ENCODE results near the gene CNR2. TPM values are rescaled to one million over a fixed set of nuclear protein-coding genes. Genes with fewer than 3 reads are reported as not detected.
"Not testable (repeated sequence)": the region's sequence is repeated elsewhere in the genome, so short reads cannot be mapped to it uniquely, and the experiment has no call there.

CNR2 gene
- total RNA-seq, 1 donor from 2014 or later: not detected

DNA sequence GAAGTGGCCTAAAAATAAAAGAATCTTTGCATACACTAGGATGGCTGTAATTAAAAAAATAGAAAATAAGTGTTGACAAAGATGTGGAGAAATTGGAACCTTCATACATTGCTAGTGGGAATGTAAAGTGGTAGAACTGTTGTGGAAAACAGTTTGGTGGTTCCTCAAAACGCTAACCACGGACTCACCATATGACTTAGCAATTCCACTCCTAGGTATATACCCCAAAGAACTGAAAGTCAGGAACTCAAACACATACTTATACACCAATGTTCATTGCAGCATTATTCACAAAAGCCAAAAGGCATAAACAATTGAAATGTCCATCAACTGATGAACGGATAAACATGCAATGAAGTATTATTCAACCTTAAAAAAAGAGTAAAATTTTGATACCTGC is 77.1 kb downstream of the CNR2 start:
- DNase-seq (ENCODE audit: low read depth) (no peak), FAIRE-seq (no peak)
- Histone ChIP-seq H3K27me3 (ENCODE audit: insufficient read depth, low read length) (peaks cover 2% of the 10 kb centered on the region), H3K4me2 (ENCODE audit: low read length) (no peak overlapping the region), H4K20me1 (ENCODE audit: insufficient read depth, low read length) (no peaks in the 10 kb centered on the region), H3K4me3 (ENCODE audit: insufficient read depth, low read depth, low read length) (no peak overlapping the region), H3K9ac (ENCODE audit: low read length) (no peak overlapping the region), H2AFZ (ENCODE audit: low read depth, low read length) (no peak overlapping the region), H3K9me3 (ENCODE audit: insufficient read depth, low read depth, low read length) (no peaks in the 10 kb centered on the region), H3K36me3 (ENCODE audit: insufficient read depth, low read length) (no peaks in the 10 kb centered on the region), H3K4me1 (ENCODE audit: insufficient read depth, low read length) (no peaks in the 10 kb centered on the region), H3K79me2 (ENCODE audit: insufficient read depth, low read length) (no peaks in the 10 kb centered on the region), H3K27ac (ENCODE audit: low read depth, low read length) (no peak overlapping the region)
- Mint-ChIP-seq H3K27ac (ENCODE audit: unreplicated experiment) (no peak overlapping the region), H3K36me3 (ENCODE audit: low read depth, unreplicated experiment) (no peaks in the 10 kb centered on the region), H3K4me3 (ENCODE audit: unreplicated experiment) (no peak overlapping the region), H3K4me1 (ENCODE audit: low read depth, unreplicated experiment) (peaks cover 4% of the 10 kb centered on the region), H3K27me3 (ENCODE audit: low read depth, unreplicated experiment) (peaks cover 10% of the 10 kb centered on the region), H3K9me3 (ENCODE audit: unreplicated experiment) (no peaks in the 10 kb centered on the region)
- TF ChIP-seq EZH2 (IDR thresholded peaks at IDR 0.05; ENCODE audit: insufficient read depth, low read length) (no peak), CTCF (IDR thresholded peaks at IDR 0.05; ENCODE audit: insufficient read depth, low read depth, low read length) (no peak)

DNA sequence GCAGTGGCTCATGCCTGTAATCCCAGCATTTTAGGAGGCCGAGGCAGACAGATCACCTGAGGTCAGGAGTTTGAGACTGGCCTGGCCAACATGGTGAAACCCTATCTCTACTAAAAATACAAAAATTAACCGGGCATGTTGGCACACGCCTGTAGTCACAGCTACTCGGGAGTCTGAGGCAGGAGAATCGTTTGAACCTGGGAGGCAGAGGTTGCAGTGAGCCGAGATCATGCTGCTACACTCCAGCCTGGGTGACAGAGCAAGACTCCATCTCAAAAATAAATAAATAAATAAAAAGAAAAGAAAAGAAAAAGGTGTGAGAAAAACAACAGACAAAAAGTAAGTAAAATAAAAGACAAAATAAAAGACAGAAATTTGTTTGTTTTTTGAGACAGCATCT is 79.0 kb downstream of the CNR2 start:
- not testable (repeated sequence) for H3K27me3 ChIP-seq (ENCODE audit: insufficient read depth, low read length); H3K79me2 ChIP-seq (ENCODE audit: insufficient read depth, low read length); H3K27ac Mint-ChIP-seq (ENCODE audit: unreplicated experiment); H3K9ac ChIP-seq (ENCODE audit: low read length); FAIRE-seq; H4K20me1 ChIP-seq (ENCODE audit: insufficient read depth, low read length); H3K4me1 ChIP-seq (ENCODE audit: insufficient read depth, low read length); H3K9me3 Mint-ChIP-seq (ENCODE audit: unreplicated experiment); H3K4me3 ChIP-seq (ENCODE audit: insufficient read depth, low read depth, low read length); H3K36me3 ChIP-seq (ENCODE audit: insufficient read depth, low read length); DNase-seq (ENCODE audit: low read depth); H3K4me1 Mint-ChIP-seq (ENCODE audit: low read depth, unreplicated experiment); H3K4me3 Mint-ChIP-seq (ENCODE audit: unreplicated experiment); H3K4me2 ChIP-seq (ENCODE audit: low read length); H3K36me3 Mint-ChIP-seq (ENCODE audit: low read depth, unreplicated experiment); H3K27ac ChIP-seq (ENCODE audit: low read depth, low read length); H3K9me3 ChIP-seq (ENCODE audit: insufficient read depth, low read depth, low read length); H2AFZ ChIP-seq (ENCODE audit: low read depth, low read length)
- H3K27me3 Mint-ChIP-seq (ENCODE audit: low read depth, unreplicated experiment): peaks cover 10% of the 10 kb centered on the region

- Mint-ChIP-seq H3K4me1 (ENCODE audit: low read depth, unreplicated experiment) (peaks cover 6% of the 10 kb centered on the region), H3K9me3 (ENCODE audit: unreplicated experiment) (no peaks in the 10 kb centered on the region), H3K27ac (ENCODE audit: unreplicated experiment) (no peak overlapping the region), H3K36me3 (ENCODE audit: low read depth, unreplicated experiment) (no peaks in the 10 kb centered on the region), H3K27me3 (ENCODE audit: low read depth, unreplicated experiment) (no peaks in the 10 kb centered on the region), H3K4me3 (ENCODE audit: unreplicated experiment) (no peak overlapping the region)
- DNase-seq (ENCODE audit: low read depth) (no peak), FAIRE-seq (no peak)
- Histone ChIP-seq H3K4me1 (ENCODE audit: insufficient read depth, low read length) (peaks cover 9% of the 10 kb centered on the region), H3K9me3 (ENCODE audit: insufficient read depth, low read depth, low read length) (no peaks in the 10 kb centered on the region), H3K79me2 (ENCODE audit: insufficient read depth, low read length) (peaks cover 16% of the 10 kb centered on the region), H3K4me2 (ENCODE audit: low read length) (no peak overlapping the region), H3K4me3 (ENCODE audit: insufficient read depth, low read depth, low read length) (no peak overlapping the region), H4K20me1 (ENCODE audit: insufficient read depth, low read length) (no peaks in the 10 kb centered on the region), H3K27ac (ENCODE audit: low read depth, low read length) (no peak overlapping the region), H2AFZ (ENCODE audit: low read depth, low read length) (no peak overlapping the region), H3K36me3 (ENCODE audit: insufficient read depth, low read length) (no peaks in the 10 kb centered on the region), H3K27me3 (ENCODE audit: insufficient read depth, low read length) (no peaks in the 10 kb centered on the region), H3K9ac (ENCODE audit: low read length) (no peak overlapping the region)
- TF ChIP-seq CTCF (IDR thresholded peaks at IDR 0.05; ENCODE audit: insufficient read depth, low read depth, low read length) (no peak), EZH2 (IDR thresholded peaks at IDR 0.05; ENCODE audit: insufficient read depth, low read length) (no peak)
Observed at GRCh38 chr1:23827717-23828116, 85.4 kb downstream of the CNR2 start.

DNA sequence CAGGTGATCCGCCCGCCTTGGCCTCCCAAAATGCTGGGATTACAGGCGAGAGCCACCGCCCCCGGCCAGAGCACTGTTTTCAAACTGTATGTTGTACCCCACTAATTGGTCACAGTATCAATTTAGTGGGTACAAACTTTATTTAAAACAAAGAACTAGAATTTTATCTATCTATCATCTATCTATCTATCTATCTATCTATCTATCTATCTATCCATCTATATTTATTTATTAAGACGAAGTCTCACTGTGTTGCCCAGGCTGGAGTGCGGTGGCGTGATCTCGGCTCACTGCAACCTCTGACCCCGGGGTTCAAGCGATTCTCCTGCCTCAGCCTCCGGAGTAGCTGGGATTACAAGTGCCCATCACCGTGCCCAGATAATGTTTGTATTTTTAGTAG is 86.6 kb downstream of the CNR2 start:
- H3K36me3 Mint-ChIP-seq (ENCODE audit: low read depth, unreplicated experiment); DNase-seq (ENCODE audit: low read depth); H3K9ac ChIP-seq (ENCODE audit: low read length); H4K20me1 ChIP-seq (ENCODE audit: insufficient read depth, low read length); H3K4me3 ChIP-seq (ENCODE audit: insufficient read depth, low read depth, low read length); H3K9me3 Mint-ChIP-seq (ENCODE audit: unreplicated experiment); H3K27me3 Mint-ChIP-seq (ENCODE audit: low read depth, unreplicated experiment); H3K4me1 Mint-ChIP-seq (ENCODE audit: low read depth, unreplicated experiment); H3K27ac Mint-ChIP-seq (ENCODE audit: unreplicated experiment); H3K4me3 Mint-ChIP-seq (ENCODE audit: unreplicated experiment); FAIRE-seq; H3K27ac ChIP-seq (ENCODE audit: low read depth, low read length); H2AFZ ChIP-seq (ENCODE audit: low read depth, low read length); H3K36me3 ChIP-seq (ENCODE audit: insufficient read depth, low read length); H3K4me2 ChIP-seq (ENCODE audit: low read length); H3K27me3 ChIP-seq (ENCODE audit: insufficient read depth, low read length); H3K4me1 ChIP-seq (ENCODE audit: insufficient read depth, low read length); H3K9me3 ChIP-seq (ENCODE audit: insufficient read depth, low read depth, low read length): not testable (repeated sequence)
- peaks cover 16% of the 10 kb centered on the region for H3K79me2 ChIP-seq (ENCODE audit: insufficient read depth, low read length)

All from astrocyte (in vitro differentiated cells and primary cell).